Endodermal cell (in vitro differentiated cells): ENCODE data around the gene ANO7. TPM values are rescaled to one million over a fixed set of nuclear protein-coding genes. Genes with fewer than 3 reads are reported as not detected.

Experiments
- DNase-seq: peaks from one replicate; pipeline ENCODE4 v3.0.0-alpha.2; 2017
- H3K27ac ChIP-seq: 2 replicates; pipeline ENCODE4 v1.5.1; 2013; ENCODE audit warnings: mild to moderate bottlenecking, low read depth, low read length, moderate library complexity
- H3K27me3 ChIP-seq: 2 replicates; pipeline ENCODE4 v1.6.1; 2013; ENCODE audit warnings: mild to moderate bottlenecking, low read length, moderate library complexity; ENCODE audit not compliant: insufficient read depth, control insufficient read depth, poor library complexity, severe bottlenecking
- H3K36me3 ChIP-seq: 2 replicates; pipeline ENCODE4 v1.7.0; 2013; ENCODE audit warnings: mild to moderate bottlenecking, low read length, moderate library complexity; ENCODE audit not compliant: control insufficient read depth, insufficient read depth
- H3K4me1 ChIP-seq: one replicate; pipeline ENCODE4 v1.7.0; 2013; ENCODE audit warnings: low read length; ENCODE audit not compliant: control insufficient read depth, insufficient read depth
- H3K4me3 ChIP-seq: 2 replicates; pipeline ENCODE4 v1.5.1; 2013; ENCODE audit warnings: mild to moderate bottlenecking, low read length, moderate library complexity
- H3K9ac ChIP-seq: 2 replicates; pipeline ENCODE4 v1.6.1; 2013; ENCODE audit warnings: mild to moderate bottlenecking, low read length, moderate library complexity; ENCODE audit not compliant: poor library complexity, severe bottlenecking; ENCODE audit errors: extremely low read depth
- H3K9me3 ChIP-seq: 2 replicates; pipeline ENCODE4 v1.6.1; 2013; ENCODE audit warnings: mild to moderate bottlenecking, low read length, moderate library complexity; ENCODE audit not compliant: control insufficient read depth
- H3K27ac Mint-ChIP-seq: 2 replicates; pipeline ENCODE4 v1.8.0; 2020; ENCODE audit warnings: mixed read lengths
- H3K27me3 Mint-ChIP-seq: 2 replicates; pipeline ENCODE4 v1.8.0; 2021; ENCODE audit warnings: mild to moderate bottlenecking, mixed read lengths; ENCODE audit not compliant: insufficient read depth
- H3K36me3 Mint-ChIP-seq: 2 replicates; pipeline ENCODE4 v1.8.0; 2020; ENCODE audit warnings: low read depth, mixed read lengths
- H3K4me1 Mint-ChIP-seq: 2 replicates; pipeline ENCODE4 v1.8.0; 2020; ENCODE audit warnings: mixed read lengths
- H3K4me3 Mint-ChIP-seq: 2 replicates; pipeline ENCODE4 v1.8.0; 2020; ENCODE audit warnings: mild to moderate bottlenecking, moderate library complexity, mixed read lengths
- H3K9me3 Mint-ChIP-seq: 2 replicates; pipeline ENCODE4 v1.8.0; 2020; ENCODE audit warnings: mild to moderate bottlenecking, mixed read lengths
- CTCF ChIP-seq: fragments of 200-600 bp; sonication (generic); conservative IDR thresholded peaks from 2 replicates; pipeline ENCODE4 v1.5.0; 2021; ENCODE audit warnings: antibody characterized with exemption, mild to moderate bottlenecking
- WGBS, 2 experiments: methylation state at CpG; one replicate each; pipeline versions ENCODE4 v1.1.5 to v1.1.7; 2013; ENCODE audit warnings: missing lambda C conversion rate in 2 of 2, mixed read lengths in 1 of 2; ENCODE audit not compliant: insufficient coverage in 1 of 2, insufficient read length in 1 of 2; 5-methylcytosine and 5-hydroxymethylcytosine counted together
- total RNA-seq, 2 donors: library from RNA; stranded (reverse); fragmentation: NEBNext Ultra II Directional in 1 of 2; extraction: Animal tissue kit (Norgen Biotek cat#: 25700) in 1 of 2; gene quantifications; 2 replicates in 1 of 2; 3 replicates in 1 of 2; pipeline ENCODE4 v1.2.1, GENCODE V29; 2021

The ANO7 gene
- total RNA-seq, 2 donors from 2014 or later, result 8.1 to 8.5 TPM

GRCh38 chr2:241198381-241199279 is 10.2 kb downstream of the ANO7 start:
- no peak overlapping the region for H3K27ac ChIP-seq
- Mint-ChIP-seq H3K36me3 (no peaks in the 10 kb centered on the region), H3K27ac (no peak overlapping the region), H3K9me3 (no peaks in the 10 kb centered on the region), H3K27me3 (no peaks in the 10 kb centered on the region), H3K4me3 (no peak overlapping the region), H3K4me1 (no peaks in the 10 kb centered on the region)
- no peak for TF ChIP-seq CTCF
- no peak overlapping the region for H3K4me3 ChIP-seq
- no peaks in the 10 kb centered on the region for H3K9me3 ChIP-seq
- no peaks in the 10 kb centered on the region for H3K27me3 ChIP-seq
- H3K36me3 ChIP-seq, result no peaks in the 10 kb centered on the region
- DNase-seq, result peak; percentile 39
- no peaks in the 10 kb centered on the region for H3K4me1 ChIP-seq
- WGBS, 2 experiments, result 87 to 97% methylated on average over 18 to 27 of the region's 27 CpGs
- no peak overlapping the region for H3K9ac ChIP-seq

- peak; percentile 41 for DNase-seq
- H3K4me3 ChIP-seq, result no peak overlapping the region
- Mint-ChIP-seq H3K4me3 (no peak overlapping the region), H3K9me3 (no peaks in the 10 kb centered on the region), H3K36me3 (no peaks in the 10 kb centered on the region), H3K4me1 (no peaks in the 10 kb centered on the region), H3K27ac (no peak overlapping the region), H3K27me3 (no peaks in the 10 kb centered on the region)
- H3K27me3 ChIP-seq, result no peaks in the 10 kb centered on the region
- no peaks in the 10 kb centered on the region for H3K4me1 ChIP-seq
- 90% methylated on average over 7 to 16 of the region's 16 CpGs for WGBS, 2 experiments
- no peaks in the 10 kb centered on the region for H3K9me3 ChIP-seq
- H3K36me3 ChIP-seq, result no peaks in the 10 kb centered on the region
- no peak overlapping the region for H3K27ac ChIP-seq
- H3K9ac ChIP-seq, result no peak overlapping the region
- TF ChIP-seq CTCF, result no peak
These were observed 10.8 kb downstream of the ANO7 start for GRCh38 chr2:241199286-241199685.

- Histone ChIP-seq H3K9ac (no peak overlapping the region), H3K36me3 (no peaks in the 10 kb centered on the region), H3K9me3 (no peaks in the 10 kb centered on the region), H3K27ac (no peak overlapping the region), H3K4me1 (no peaks in the 10 kb centered on the region), H3K27me3 (no peaks in the 10 kb centered on the region), H3K4me3 (no peak overlapping the region)
- no peaks in the 10 kb centered on the region for H3K4me1 Mint-ChIP-seq
- peak; percentile 46 for DNase-seq
- WGBS, 2 experiments, result 90 to 91% methylated on average over 38 to 42 of the region's 42 CpGs
- H3K27me3 Mint-ChIP-seq, result no peaks in the 10 kb centered on the region
- no peaks in the 10 kb centered on the region for H3K36me3 Mint-ChIP-seq
- H3K4me3 Mint-ChIP-seq, result no peak overlapping the region
- TF ChIP-seq CTCF, result no peak
- no peak overlapping the region for H3K27ac Mint-ChIP-seq
- no peaks in the 10 kb centered on the region for H3K9me3 Mint-ChIP-seq
These were observed 11.7 kb downstream of the ANO7 start for GRCh38 chr2:241199897-241200821.
